ENCODE results near the gene DZIP1L. TPM values are rescaled to one million over a fixed set of nuclear protein-coding genes. Genes with fewer than 3 reads are reported as not detected.
"Not testable (repeated sequence)": the region's sequence is repeated elsewhere in the genome, so short reads cannot be mapped to it uniquely, and the experiment has no call there.

The DZIP1L gene
- total RNA-seq, 1 donor from 2014 or later, result 19.0 TPM

- Histone ChIP-seq H3K9ac (ENCODE audit: low read length) (no peak overlapping the region), H3K36me3 (ENCODE audit: insufficient read depth, low read length) (peaks cover 14% of the 10 kb centered on the region), H3K27me3 (ENCODE audit: insufficient read depth, low read length) (no peaks in the 10 kb centered on the region), H3K4me3 (ENCODE audit: insufficient read depth, low read depth, low read length) (no peak overlapping the region), H3K79me2 (ENCODE audit: insufficient read depth, low read length) (no peaks in the 10 kb centered on the region), H3K27ac (ENCODE audit: low read depth, low read length) (no peak overlapping the region), H3K9me3 (ENCODE audit: insufficient read depth, low read depth, low read length) (no peaks in the 10 kb centered on the region), H3K4me1 (ENCODE audit: insufficient read depth, low read length) (no peaks in the 10 kb centered on the region), H3K4me2 (ENCODE audit: low read length) (no peak overlapping the region), H4K20me1 (ENCODE audit: insufficient read depth, low read length) (peaks cover 3% of the 10 kb centered on the region), H2AFZ (ENCODE audit: low read depth, low read length) (no peak overlapping the region)
- TF ChIP-seq EZH2 (IDR thresholded peaks at IDR 0.05; ENCODE audit: insufficient read depth, low read length), result no peak
- TF ChIP-seq CTCF (IDR thresholded peaks at IDR 0.05; ENCODE audit: insufficient read depth, low read depth, low read length), result no peak
- H3K4me3 Mint-ChIP-seq (ENCODE audit: unreplicated experiment), result no peak overlapping the region
- H3K27ac Mint-ChIP-seq (ENCODE audit: unreplicated experiment), result no peak overlapping the region
- DNase-seq (ENCODE audit: low read depth) (no peak), FAIRE-seq (no peak)
- H3K36me3 Mint-ChIP-seq (ENCODE audit: low read depth, unreplicated experiment), result peaks cover 7% of the 10 kb centered on the region
- no peaks in the 10 kb centered on the region for H3K4me1 Mint-ChIP-seq (ENCODE audit: low read depth, unreplicated experiment)
- H3K27me3 Mint-ChIP-seq (ENCODE audit: low read depth, unreplicated experiment), result peaks cover 1% of the 10 kb centered on the region
- peaks cover 5% of the 10 kb centered on the region for H3K9me3 Mint-ChIP-seq (ENCODE audit: unreplicated experiment)
These were observed 42.3 kb upstream of the DZIP1L start for GRCh38 chr3:138157743-138158142.

GRCh38 chr3:138154534-138154933, 39.1 kb upstream of the DZIP1L start:
- no peak for DNase-seq (ENCODE audit: low read depth)
- no peaks in the 10 kb centered on the region for H3K36me3 Mint-ChIP-seq (ENCODE audit: low read depth, unreplicated experiment)
- Histone ChIP-seq H3K79me2 (ENCODE audit: insufficient read depth, low read length) (no peaks in the 10 kb centered on the region), H2AFZ (ENCODE audit: low read depth, low read length) (no peak overlapping the region), H3K9ac (ENCODE audit: low read length) (no peak overlapping the region), H3K27ac (ENCODE audit: low read depth, low read length) (no peak overlapping the region), H3K9me3 (ENCODE audit: insufficient read depth, low read depth, low read length) (no peaks in the 10 kb centered on the region), H4K20me1 (ENCODE audit: insufficient read depth, low read length) (no peaks in the 10 kb centered on the region), H3K4me1 (ENCODE audit: insufficient read depth, low read length) (no peaks in the 10 kb centered on the region), H3K4me2 (ENCODE audit: low read length) (no peak overlapping the region), H3K27me3 (ENCODE audit: insufficient read depth, low read length) (no peaks in the 10 kb centered on the region), H3K4me3 (ENCODE audit: insufficient read depth, low read depth, low read length) (no peak overlapping the region), H3K36me3 (ENCODE audit: insufficient read depth, low read length) (no peaks in the 10 kb centered on the region)
- no peaks in the 10 kb centered on the region for H3K4me1 Mint-ChIP-seq (ENCODE audit: low read depth, unreplicated experiment)
- TF ChIP-seq EZH2 (IDR thresholded peaks at IDR 0.05; ENCODE audit: insufficient read depth, low read length) (no peak), CTCF (IDR thresholded peaks at IDR 0.05; ENCODE audit: insufficient read depth, low read depth, low read length) (no peak)
- H3K27me3 Mint-ChIP-seq (ENCODE audit: low read depth, unreplicated experiment), result peaks cover 1% of the 10 kb centered on the region
- no peak overlapping the region for H3K27ac Mint-ChIP-seq (ENCODE audit: unreplicated experiment)
- no peak overlapping the region for H3K4me3 Mint-ChIP-seq (ENCODE audit: unreplicated experiment)
- FAIRE-seq, result no peak
- peaks cover 5% of the 10 kb centered on the region for H3K9me3 Mint-ChIP-seq (ENCODE audit: unreplicated experiment)

- Histone ChIP-seq H3K9me3 (ENCODE audit: insufficient read depth, low read depth, low read length) (no peaks in the 10 kb centered on the region), H3K36me3 (ENCODE audit: insufficient read depth, low read length) (no peaks in the 10 kb centered on the region), H3K4me2 (ENCODE audit: low read length) (no peak overlapping the region), H4K20me1 (ENCODE audit: insufficient read depth, low read length) (no peaks in the 10 kb centered on the region), H3K4me3 (ENCODE audit: insufficient read depth, low read depth, low read length) (no peak overlapping the region), H3K27ac (ENCODE audit: low read depth, low read length) (no peak overlapping the region), H2AFZ (ENCODE audit: low read depth, low read length) (no peak overlapping the region), H3K4me1 (ENCODE audit: insufficient read depth, low read length) (no peaks in the 10 kb centered on the region), H3K27me3 (ENCODE audit: insufficient read depth, low read length) (no peaks in the 10 kb centered on the region), H3K79me2 (ENCODE audit: insufficient read depth, low read length) (no peaks in the 10 kb centered on the region), H3K9ac (ENCODE audit: low read length) (no peak overlapping the region)
- FAIRE-seq (no peak), DNase-seq (ENCODE audit: low read depth) (no peak)
- no peaks in the 10 kb centered on the region for H3K36me3 Mint-ChIP-seq (ENCODE audit: low read depth, unreplicated experiment)
- TF ChIP-seq EZH2 (IDR thresholded peaks at IDR 0.05; ENCODE audit: insufficient read depth, low read length), result no peak
- TF ChIP-seq CTCF (IDR thresholded peaks at IDR 0.05; ENCODE audit: insufficient read depth, low read depth, low read length), result no peak
- no peaks in the 10 kb centered on the region for H3K4me1 Mint-ChIP-seq (ENCODE audit: low read depth, unreplicated experiment)
- H3K4me3 Mint-ChIP-seq (ENCODE audit: unreplicated experiment), result no peak overlapping the region
- H3K27ac Mint-ChIP-seq (ENCODE audit: unreplicated experiment), result no peak overlapping the region
- no peaks in the 10 kb centered on the region for H3K9me3 Mint-ChIP-seq (ENCODE audit: unreplicated experiment)
- H3K27me3 Mint-ChIP-seq (ENCODE audit: low read depth, unreplicated experiment), result peaks cover under 1% of the 10 kb centered on the region
These were observed 33.1 kb upstream of the DZIP1L start for GRCh38 chr3:138148503-138148902.

GRCh38 chr3:138142181-138142580, 26.8 kb upstream of the DZIP1L start:
- H3K4me1 ChIP-seq (ENCODE audit: insufficient read depth, low read length); H3K36me3 ChIP-seq (ENCODE audit: insufficient read depth, low read length); H3K27me3 Mint-ChIP-seq (ENCODE audit: low read depth, unreplicated experiment); H3K27ac ChIP-seq (ENCODE audit: low read depth, low read length); FAIRE-seq; DNase-seq (ENCODE audit: low read depth); H2AFZ ChIP-seq (ENCODE audit: low read depth, low read length); H3K27ac Mint-ChIP-seq (ENCODE audit: unreplicated experiment); H3K9me3 ChIP-seq (ENCODE audit: insufficient read depth, low read depth, low read length); H3K27me3 ChIP-seq (ENCODE audit: insufficient read depth, low read length); H3K4me3 Mint-ChIP-seq (ENCODE audit: unreplicated experiment); H3K36me3 Mint-ChIP-seq (ENCODE audit: low read depth, unreplicated experiment); H3K79me2 ChIP-seq (ENCODE audit: insufficient read depth, low read length); H3K9ac ChIP-seq (ENCODE audit: low read length); H3K4me1 Mint-ChIP-seq (ENCODE audit: low read depth, unreplicated experiment); H3K9me3 Mint-ChIP-seq (ENCODE audit: unreplicated experiment); H4K20me1 ChIP-seq (ENCODE audit: insufficient read depth, low read length); H3K4me3 ChIP-seq (ENCODE audit: insufficient read depth, low read depth, low read length); H3K4me2 ChIP-seq (ENCODE audit: low read length): not testable (repeated sequence)
